Measurements from ENCODE around the gene BCAS2.

BCAS2 gene

GRCh38 chr1:114554577-114554976, 26.8 kb downstream of the BCAS2 start:
- no peak for DNase-seq

GRCh38 chr1:114552106-114552639, 29.2 kb downstream of the BCAS2 start:
- no peak for DNase-seq

- DNase-seq: no peak
Measured at GRCh38 chr1:114551400-114551799, 30.0 kb downstream of the BCAS2 start.

- DNase-seq: no peak
Measured at GRCh38 chr1:114550336-114550735, 31.1 kb downstream of the BCAS2 start.

GRCh38 chr1:114549137-114549536, 32.3 kb downstream of the BCAS2 start:
- DNase-seq: no peak

GRCh38 chr1:114547076-114547475, 34.3 kb downstream of the BCAS2 start:
- DNase-seq: no peak

- DNase-seq: no peak
Measured at GRCh38 chr1:114545796-114546195, 35.6 kb downstream of the BCAS2 start.

GRCh38 chr1:114545315-114545714, 36.1 kb downstream of the BCAS2 start:
- no peak for DNase-seq

- no peak for DNase-seq
Measured at GRCh38 chr1:114540821-114541220, 40.6 kb downstream of the BCAS2 start.

- no peak for DNase-seq
Measured at GRCh38 chr1:114540272-114540671, 41.1 kb downstream of the BCAS2 start.

GRCh38 chr1:114536043-114536442, 45.4 kb downstream of the BCAS2 start:
- DNase-seq: no peak

- no peak for DNase-seq
Measured at GRCh38 chr1:114535401-114535800, 46.0 kb downstream of the BCAS2 start.

GRCh38 chr1:114531094-114531493, 50.3 kb downstream of the BCAS2 start:
- no peak for DNase-seq

- DNase-seq: no peak
Measured at GRCh38 chr1:114530224-114530623, 51.2 kb downstream of the BCAS2 start.

GRCh38 chr1:114524944-114525343, 56.5 kb downstream of the BCAS2 start:
- no peak for DNase-seq

- no peak for DNase-seq
Measured at GRCh38 chr1:114522264-114522575, 59.2 kb downstream of the BCAS2 start.

- no peak for DNase-seq
Measured at GRCh38 chr1:114521396-114522263, 59.8 kb downstream of the BCAS2 start.

All from CD4-positive, alpha-beta T cell treated with Interleukin-17A for 1 hour (primary cell).